Subcutaneous abdominal adipose tissue (tissue), 5 donors: Measurements from ENCODE around the gene CCDC92.

Source experiments
- H3K27ac ChIP-seq: one replicate; pipeline ENCODE4 v1.7.0; 2013; ENCODE audit warnings: low read depth, mild to moderate bottlenecking, inconsistent platforms, low read length, moderate library complexity
- H3K27me3 ChIP-seq, 5 donors: one replicate each; pipeline ENCODE4 v1.7.0; 2013; ENCODE audit warnings: low read length in 5 of 5, inconsistent platforms in 1 of 5; ENCODE audit not compliant: control insufficient read depth in 5 of 5, insufficient read depth in 4 of 5
- H3K36me3 ChIP-seq, 5 donors: one replicate each; pipeline ENCODE4 v1.7.0; 2013; ENCODE audit warnings: low read length in 5 of 5; ENCODE audit not compliant: control insufficient read depth in 5 of 5, insufficient read depth in 5 of 5
- H3K4me1 ChIP-seq, 5 donors: one replicate each; pipeline ENCODE4 v1.7.0; 2013; ENCODE audit warnings: low read length in 5 of 5, mild to moderate bottlenecking in 3 of 5, moderate library complexity in 1 of 5; ENCODE audit not compliant: control insufficient read depth in 5 of 5, insufficient read depth in 5 of 5
- H3K4me3 ChIP-seq, 5 donors: one replicate each; pipeline ENCODE4 v1.7.0; 2013; ENCODE audit warnings: low read length in 5 of 5, low read depth in 1 of 5
- H3K9ac ChIP-seq, 5 donors: one replicate each; pipeline ENCODE4 v1.7.0; 2013; ENCODE audit warnings: low read length in 5 of 5, mild to moderate bottlenecking in 4 of 5, moderate library complexity in 3 of 5
- H3K9me3 ChIP-seq, 5 donors: one replicate each; pipeline ENCODE4 v1.7.0; 2013; ENCODE audit warnings: low read length in 5 of 5; ENCODE audit not compliant: control insufficient read depth in 5 of 5
- donor health status: healthy.
- donor health status: healthy.
- donor health status: healthy.
- donor health status: healthy.
- donor health status: healthy.

CCDC92 gene, protein sequence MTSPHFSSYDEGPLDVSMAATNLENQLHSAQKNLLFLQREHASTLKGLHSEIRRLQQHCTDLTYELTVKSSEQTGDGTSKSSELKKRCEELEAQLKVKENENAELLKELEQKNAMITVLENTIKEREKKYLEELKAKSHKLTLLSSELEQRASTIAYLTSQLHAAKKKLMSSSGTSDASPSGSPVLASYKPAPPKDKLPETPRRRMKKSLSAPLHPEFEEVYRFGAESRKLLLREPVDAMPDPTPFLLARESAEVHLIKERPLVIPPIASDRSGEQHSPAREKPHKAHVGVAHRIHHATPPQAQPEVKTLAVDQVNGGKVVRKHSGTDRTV

DNA sequence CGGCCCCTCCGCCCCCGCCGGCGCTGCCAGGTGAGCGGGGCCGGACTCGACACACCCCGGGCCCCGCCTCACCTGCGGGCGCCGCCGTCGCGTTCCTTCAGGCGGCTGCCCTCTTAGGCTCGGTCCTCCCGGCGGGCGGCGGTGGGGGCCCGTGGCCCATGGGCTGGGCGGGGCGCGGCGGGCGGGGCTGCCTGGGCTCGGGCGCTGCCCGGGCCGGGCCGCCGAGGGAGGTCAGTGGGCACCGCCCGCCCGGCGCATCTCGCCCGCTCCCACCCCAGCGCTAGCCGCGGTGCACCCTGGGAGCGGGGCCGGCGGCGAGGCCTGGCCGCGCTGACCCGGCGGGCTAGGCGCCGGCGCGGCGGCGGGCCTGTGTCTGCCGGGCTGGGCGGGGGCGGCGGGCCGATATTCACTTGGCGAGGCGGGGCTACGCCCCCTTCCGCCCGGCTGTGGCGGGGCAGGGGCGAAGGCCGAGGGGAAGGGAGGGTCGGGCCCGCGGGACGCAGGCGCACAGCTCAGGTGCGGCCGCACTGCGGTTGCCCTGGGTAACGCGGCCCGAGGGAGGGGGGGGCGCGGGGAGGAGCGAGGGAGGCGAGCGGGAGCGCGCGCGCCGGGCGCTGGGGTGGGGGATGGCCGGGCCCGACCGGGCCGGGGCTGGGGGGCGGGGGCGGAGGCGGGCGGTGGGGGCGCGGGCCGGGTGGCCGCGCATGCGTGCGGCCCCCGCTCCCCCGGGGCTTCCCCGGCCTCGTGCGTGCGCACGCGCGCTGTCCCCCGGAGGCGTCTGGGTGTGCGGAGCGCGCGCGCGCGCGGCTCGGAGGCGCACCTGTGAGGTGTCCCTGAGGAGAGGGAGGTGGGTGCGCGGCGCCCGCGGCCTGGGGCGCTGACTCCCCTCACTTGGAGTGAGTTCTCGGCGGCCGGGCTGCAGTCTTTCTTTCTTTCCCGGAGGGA is at the start of gene CCDC92, which contains the start of gene ZNF664:
Gene CCDC92, minus strand, starts transcription at position 375 of the 945 bp plus-strand sequence. CDS start 28,526 bp downstream, outside the sequence.
Gene ZNF664, plus strand, starts transcription at position 759 of the 945 bp plus-strand sequence. CDS start 38,930 bp downstream, outside the sequence.
- H3K4me3 ChIP-seq, result peak within 1 kb of the TSS; percentile 72 to 86 (median 79)
- no peaks in the 10 kb centered on the region for H3K9me3 ChIP-seq
- H3K36me3 ChIP-seq, result peaks cover 0 to 4% (median 2%) of the 10 kb centered on the region in 5 donors
- H3K9ac ChIP-seq, result peak within 1 kb of the TSS; percentile 67 to 92 (median 84)
- H3K4me1 ChIP-seq, result peaks cover 0 to 29% (median 20%) of the 10 kb centered on the region in 5 donors
- no peaks in the 10 kb centered on the region for H3K27me3 ChIP-seq
- peak within 1 kb of the TSS; percentile 91 for H3K27ac ChIP-seq

GRCh38 chr12:124022161-124022560 is 49.5 kb upstream of the CCDC92 start:
- peaks cover 10 to 49% (median 28%) of the 10 kb centered on the region in 5 donors for H3K4me1 ChIP-seq
- H3K9ac ChIP-seq, result no peak overlapping the region
- H3K4me3 ChIP-seq, result no peak overlapping the region
- H3K27ac ChIP-seq, result peak overlapping the region; percentile 88
- no peaks in the 10 kb centered on the region for H3K27me3 ChIP-seq
- no peaks in the 10 kb centered on the region for H3K9me3 ChIP-seq
- H3K36me3 ChIP-seq, result no peaks in the 10 kb centered on the region

GRCh38 chr12:124021007-124021406 is 48.4 kb upstream of the CCDC92 start:
- Histone ChIP-seq H3K36me3 (no peaks in the 10 kb centered on the region), H3K4me3 (peak overlapping the region in 1 of 5 donors; percentile 14), H3K4me1 (peaks cover 10 to 49% (median 28%) of the 10 kb centered on the region in 5 donors), H3K9me3 (no peaks in the 10 kb centered on the region), H3K27ac (peak overlapping the region; percentile 88), H3K27me3 (no peaks in the 10 kb centered on the region), H3K9ac (peak overlapping the region in 3 of 5 donors; percentile 12 to 28 (median 22))

- peaks cover 10 to 49% (median 28%) of the 10 kb centered on the region in 5 donors for H3K4me1 ChIP-seq
- peak overlapping the region; percentile 88 for H3K27ac ChIP-seq
- no peaks in the 10 kb centered on the region for H3K27me3 ChIP-seq
- H3K9me3 ChIP-seq, result no peaks in the 10 kb centered on the region
- no peak overlapping the region for H3K4me3 ChIP-seq
- peak overlapping the region in 1 of 5 donors; percentile 28 for H3K9ac ChIP-seq
- no peaks in the 10 kb centered on the region for H3K36me3 ChIP-seq
Measured at GRCh38 chr12:124020514-124020949, 47.9 kb upstream of the CCDC92 start.

DNA sequence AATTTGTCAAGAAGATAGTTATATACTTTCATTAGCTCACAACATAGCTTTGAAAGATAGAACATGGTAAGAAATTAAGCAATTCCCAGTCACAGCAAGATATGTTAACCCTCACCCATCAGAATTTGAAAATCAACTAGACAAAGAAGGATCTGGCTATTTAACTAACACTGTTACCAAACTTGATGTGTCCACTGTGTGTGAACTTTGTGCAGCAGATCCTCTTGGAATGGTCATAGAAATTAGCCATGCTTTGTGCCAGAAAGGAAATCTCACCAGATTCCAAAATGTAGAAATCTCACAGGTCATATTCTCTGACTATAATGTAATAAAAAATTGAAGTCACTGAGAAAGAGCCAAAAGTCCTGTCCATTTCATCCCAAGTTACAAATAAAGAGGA is 46.5 kb upstream of the CCDC92 start:
- Histone ChIP-seq H3K4me1 (peaks cover 10 to 39% (median 22%) of the 10 kb centered on the region in 5 donors), H3K36me3 (peaks cover 0 to 3% (median 0%) of the 10 kb centered on the region in 5 donors), H3K9me3 (no peaks in the 10 kb centered on the region), H3K27ac (peak overlapping the region; percentile 88), H3K4me3 (no peak overlapping the region), H3K9ac (no peak overlapping the region), H3K27me3 (no peaks in the 10 kb centered on the region)

DNA sequence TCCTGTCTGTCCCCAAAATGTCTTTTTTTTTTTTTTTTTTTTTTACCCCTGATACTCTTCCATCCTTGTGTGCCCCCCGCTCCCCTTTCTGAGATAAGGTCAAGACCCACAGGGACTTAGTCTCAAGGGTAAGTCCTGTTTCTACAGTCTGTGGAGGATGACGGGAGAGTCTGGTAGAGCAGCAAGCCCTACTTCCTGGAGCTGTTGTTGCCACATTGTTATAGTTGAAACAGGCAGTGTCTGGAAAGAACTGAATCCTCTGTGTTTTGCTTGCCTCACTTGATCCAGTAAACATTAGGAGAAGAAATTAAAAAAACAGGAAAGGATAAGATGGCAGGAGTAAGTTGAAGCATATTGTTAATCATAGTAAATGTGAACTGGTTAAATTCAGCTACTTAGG is 45.9 kb upstream of the CCDC92 start:
- Histone ChIP-seq H3K4me3 (no peak overlapping the region), H3K9ac (peak overlapping the region in 1 of 5 donors; percentile 23), H3K9me3 (no peaks in the 10 kb centered on the region), H3K27ac (peak overlapping the region; percentile 88), H3K4me1 (peaks cover 10 to 39% (median 22%) of the 10 kb centered on the region in 5 donors), H3K36me3 (peaks cover 3 to 4% (median 3%) of the 10 kb centered on the region in 5 donors), H3K27me3 (no peaks in the 10 kb centered on the region)

- Histone ChIP-seq H3K9ac (no peak overlapping the region), H3K4me3 (no peak overlapping the region), H3K27ac (no peak overlapping the region), H3K36me3 (peaks cover 11 to 18% (median 17%) of the 10 kb centered on the region in 5 donors), H3K27me3 (no peaks in the 10 kb centered on the region), H3K9me3 (no peaks in the 10 kb centered on the region), H3K4me1 (peaks cover 10 to 39% (median 22%) of the 10 kb centered on the region in 5 donors)
Measured at GRCh38 chr12:124017064-124017463, 44.4 kb upstream of the CCDC92 start.

GRCh38 chr12:124015494-124016461 is 43.1 kb upstream of the CCDC92 start:
- no peak overlapping the region for H3K9ac ChIP-seq
- H3K36me3 ChIP-seq, result peaks cover 17 to 30% (median 27%) of the 10 kb centered on the region in 5 donors
- H3K27ac ChIP-seq, result no peak overlapping the region
- H3K9me3 ChIP-seq, result no peaks in the 10 kb centered on the region
- H3K27me3 ChIP-seq, result no peaks in the 10 kb centered on the region
- H3K4me1 ChIP-seq, result peaks cover 6 to 27% (median 17%) of the 10 kb centered on the region in 5 donors
- no peak overlapping the region for H3K4me3 ChIP-seq

DNA sequence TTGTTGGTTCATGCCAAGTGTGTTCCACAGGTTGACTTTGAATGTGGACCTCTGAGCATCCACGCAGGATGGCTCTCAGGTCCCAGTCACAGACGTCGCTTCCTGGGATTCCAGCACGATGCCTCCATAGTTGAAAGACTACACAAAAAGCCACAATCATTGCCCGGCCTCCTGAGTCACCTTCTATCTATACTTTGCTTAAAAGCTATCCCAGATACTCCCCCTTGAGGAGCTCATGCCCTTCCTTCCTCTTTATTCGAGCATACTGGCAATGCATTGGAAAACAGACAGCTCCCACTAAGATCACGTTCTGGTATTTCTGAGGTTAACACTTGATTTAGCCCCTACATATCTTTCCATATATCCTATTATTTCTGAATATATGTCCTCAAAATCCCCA is 40.4 kb upstream of the CCDC92 start:
- Histone ChIP-seq H3K4me3 (no peak overlapping the region), H3K4me1 (peaks cover 0 to 9% (median 7%) of the 10 kb centered on the region in 5 donors), H3K27ac (no peak overlapping the region), H3K36me3 (peaks cover 17 to 35% (median 27%) of the 10 kb centered on the region in 5 donors), H3K9me3 (no peaks in the 10 kb centered on the region), H3K9ac (no peak overlapping the region), H3K27me3 (no peaks in the 10 kb centered on the region)
